ENCODE measurements around the gene LACTB.

DNA sequence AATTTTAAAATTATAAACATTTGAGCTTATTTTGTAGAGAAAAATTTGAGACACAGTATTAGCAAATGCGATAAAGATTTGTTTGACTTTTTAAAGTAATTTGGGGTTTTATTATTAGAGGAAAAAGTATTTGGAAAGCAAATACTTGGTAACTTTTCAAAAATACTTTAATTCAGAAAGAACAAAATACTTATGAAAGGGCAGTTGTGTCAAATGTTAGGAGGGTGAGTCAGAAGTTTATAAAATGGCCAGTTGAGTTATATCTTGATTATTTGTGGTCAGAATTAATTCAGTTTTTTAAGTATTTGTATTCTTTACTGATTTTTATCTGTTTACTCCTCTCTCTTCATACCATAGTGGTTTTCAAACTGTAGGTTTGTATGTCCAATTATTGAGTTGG is 12.1 kb downstream of the LACTB start:
- TF ChIP-seq ESRRG (CRISPR knock-in tag; IDR thresholded peaks at IDR 0.05): no peak
- no peak for TF ChIP-seq OSR1 (CRISPR knock-in tag; IDR thresholded peaks at IDR 0.05)
- no peak for TF ChIP-seq ZC3H10 (CRISPR knock-in tag; IDR thresholded peaks at IDR 0.05)
- TF ChIP-seq, protein P1, sequence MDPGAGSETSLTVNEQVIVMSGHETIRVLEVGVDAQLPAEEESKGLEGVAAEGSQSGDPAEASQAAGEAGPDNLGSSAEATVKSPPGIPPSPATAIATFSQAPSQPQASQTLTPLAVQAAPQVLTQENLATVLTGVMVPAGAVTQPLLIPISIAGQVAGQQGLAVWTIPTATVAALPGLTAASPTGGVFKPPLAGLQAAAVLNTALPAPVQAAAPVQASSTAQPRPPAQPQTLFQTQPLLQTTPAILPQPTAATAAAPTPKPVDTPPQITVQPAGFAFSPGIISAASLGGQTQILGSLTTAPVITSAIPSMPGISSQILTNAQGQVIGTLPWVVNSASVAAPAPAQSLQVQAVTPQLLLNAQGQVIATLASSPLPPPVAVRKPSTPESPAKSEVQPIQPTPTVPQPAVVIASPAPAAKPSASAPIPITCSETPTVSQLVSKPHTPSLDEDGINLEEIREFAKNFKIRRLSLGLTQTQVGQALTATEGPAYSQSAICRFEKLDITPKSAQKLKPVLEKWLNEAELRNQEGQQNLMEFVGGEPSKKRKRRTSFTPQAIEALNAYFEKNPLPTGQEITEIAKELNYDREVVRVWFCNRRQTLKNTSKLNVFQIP (CRISPR knock-in tag; IDR thresholded peaks at IDR 0.05; ENCODE audit: borderline replicate concordance, low read depth): no peak
- TF ChIP-seq ZFP30 (CRISPR knock-in tag; IDR thresholded peaks at IDR 0.05): no peak
- TF ChIP-seq ZFP3 (CRISPR knock-in tag; IDR thresholded peaks at IDR 0.05): no peak
- no peak for TF ChIP-seq ZNF565 (CRISPR knock-in tag; conservative IDR thresholded peaks at IDR 0.05; ENCODE audit: low read depth)
- TF ChIP-seq, protein P2, sequence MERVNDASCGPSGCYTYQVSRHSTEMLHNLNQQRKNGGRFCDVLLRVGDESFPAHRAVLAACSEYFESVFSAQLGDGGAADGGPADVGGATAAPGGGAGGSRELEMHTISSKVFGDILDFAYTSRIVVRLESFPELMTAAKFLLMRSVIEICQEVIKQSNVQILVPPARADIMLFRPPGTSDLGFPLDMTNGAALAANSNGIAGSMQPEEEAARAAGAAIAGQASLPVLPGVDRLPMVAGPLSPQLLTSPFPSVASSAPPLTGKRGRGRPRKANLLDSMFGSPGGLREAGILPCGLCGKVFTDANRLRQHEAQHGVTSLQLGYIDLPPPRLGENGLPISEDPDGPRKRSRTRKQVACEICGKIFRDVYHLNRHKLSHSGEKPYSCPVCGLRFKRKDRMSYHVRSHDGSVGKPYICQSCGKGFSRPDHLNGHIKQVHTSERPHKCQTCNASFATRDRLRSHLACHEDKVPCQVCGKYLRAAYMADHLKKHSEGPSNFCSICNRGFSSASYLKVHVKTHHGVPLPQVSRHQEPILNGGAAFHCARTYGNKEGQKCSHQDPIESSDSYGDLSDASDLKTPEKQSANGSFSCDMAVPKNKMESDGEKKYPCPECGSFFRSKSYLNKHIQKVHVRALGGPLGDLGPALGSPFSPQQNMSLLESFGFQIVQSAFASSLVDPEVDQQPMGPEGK (CRISPR knock-in tag; IDR thresholded peaks at IDR 0.05; ENCODE audit: borderline replicate concordance): no peak
- TF ChIP-seq CREB5 (CRISPR knock-in tag; IDR thresholded peaks at IDR 0.05; ENCODE audit: low read depth): no peak
- no peak for TF ChIP-seq ISL1 (CRISPR knock-in tag; IDR thresholded peaks at IDR 0.05)
- no peak for TF ChIP-seq GLIS3 (CRISPR knock-in tag; IDR thresholded peaks at IDR 0.05)
- no peak for TF ChIP-seq ARNTL (CRISPR knock-in tag; IDR thresholded peaks at IDR 0.05; ENCODE audit: borderline replicate concordance, low read depth)
- TF ChIP-seq RARB (CRISPR knock-in tag; IDR thresholded peaks at IDR 0.05): no peak
- TF ChIP-seq TCF4 (CRISPR knock-in tag; IDR thresholded peaks at IDR 0.05; ENCODE audit: borderline replicate concordance): no peak

Data from SK-N-SH treated with all-trans-retinoic acid at 6 μM for 48 hours (cell line).